ENCODE results near the gene YRDC.

The YRDC gene

DNA sequence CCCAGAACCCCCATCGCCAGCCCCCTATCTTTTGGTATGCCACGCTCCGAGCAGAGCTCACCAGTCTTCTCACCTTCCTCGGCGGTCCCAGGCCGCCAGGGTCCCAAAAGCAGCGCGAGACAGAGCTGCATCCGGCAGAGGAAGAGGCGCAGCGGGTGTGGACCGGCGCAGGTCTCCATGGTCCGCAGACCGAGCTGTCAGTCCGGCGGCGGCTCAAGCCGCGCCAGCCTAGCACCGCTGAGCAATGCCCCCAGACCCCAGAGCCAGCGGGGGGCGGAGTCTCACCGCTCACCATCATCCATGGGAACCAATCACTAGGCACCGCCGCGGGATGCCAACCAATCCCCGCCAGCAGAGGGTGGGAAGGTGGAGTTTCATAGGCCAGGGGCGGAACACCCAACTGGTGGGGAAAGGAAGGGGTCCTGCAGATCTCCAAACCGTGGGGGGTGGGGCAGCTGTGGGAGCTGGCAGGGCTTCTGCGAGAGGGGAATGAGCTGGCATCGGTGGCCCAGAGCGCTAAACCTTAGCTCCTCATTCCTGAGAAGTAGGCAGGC lies 43.0 kb downstream of the YRDC start, which contains the start of gene EPHA10:
Gene EPHA10, minus strand, starts transcription at position 233 of the 554 bp plus-strand sequence. Its CDS starts 54 bp downstream, at position 179.
- Histone ChIP-seq H3K4me1 (ENCODE audit: control insufficient read depth in 1 of 2, insufficient read depth in 2 of 2, low read length in 2 of 2) (no peaks in the 10 kb centered on the region), H3K4me3 (ENCODE audit: low read depth in 1 of 2, low read length in 2 of 2) (no peak within 1 kb of the TSS), H3K9me3 (ENCODE audit: control insufficient read depth in 1 of 2, low read length in 2 of 2) (no peaks in the 10 kb centered on the region), H3K27ac (ENCODE audit: low read length) (no peak within 1 kb of the TSS), H3K27me3 (ENCODE audit: low read depth, low read length) (peaks cover 48% of the 10 kb centered on the region), H3K36me3 (ENCODE audit: control insufficient read depth in 1 of 2, insufficient read depth in 2 of 2, low read length in 2 of 2) (no peaks in the 10 kb centered on the region)

DNA sequence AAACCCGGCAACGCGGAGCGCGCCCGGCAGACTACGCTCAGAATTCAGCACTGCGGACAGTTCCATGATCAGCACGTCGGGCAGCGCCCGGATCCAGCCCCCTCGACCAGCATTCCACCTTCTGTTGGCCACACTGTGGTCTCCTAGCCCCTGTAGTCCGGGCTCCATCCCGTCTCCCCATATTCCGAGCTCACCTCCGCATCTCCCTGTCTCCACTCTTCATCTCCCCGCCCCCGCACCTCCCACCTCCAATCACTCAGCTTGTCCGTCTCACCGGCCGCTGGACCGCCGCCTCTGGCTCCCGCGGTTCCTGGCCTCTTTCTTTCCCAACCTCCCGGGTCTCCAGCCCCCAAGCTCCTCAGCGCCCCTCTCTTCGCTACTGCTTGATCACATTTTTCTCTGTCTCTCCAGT lies 43.6 kb downstream of the YRDC start:
- no peak overlapping the region for H3K4me3 ChIP-seq (ENCODE audit: low read depth in 1 of 2, low read length in 2 of 2)

DNA sequence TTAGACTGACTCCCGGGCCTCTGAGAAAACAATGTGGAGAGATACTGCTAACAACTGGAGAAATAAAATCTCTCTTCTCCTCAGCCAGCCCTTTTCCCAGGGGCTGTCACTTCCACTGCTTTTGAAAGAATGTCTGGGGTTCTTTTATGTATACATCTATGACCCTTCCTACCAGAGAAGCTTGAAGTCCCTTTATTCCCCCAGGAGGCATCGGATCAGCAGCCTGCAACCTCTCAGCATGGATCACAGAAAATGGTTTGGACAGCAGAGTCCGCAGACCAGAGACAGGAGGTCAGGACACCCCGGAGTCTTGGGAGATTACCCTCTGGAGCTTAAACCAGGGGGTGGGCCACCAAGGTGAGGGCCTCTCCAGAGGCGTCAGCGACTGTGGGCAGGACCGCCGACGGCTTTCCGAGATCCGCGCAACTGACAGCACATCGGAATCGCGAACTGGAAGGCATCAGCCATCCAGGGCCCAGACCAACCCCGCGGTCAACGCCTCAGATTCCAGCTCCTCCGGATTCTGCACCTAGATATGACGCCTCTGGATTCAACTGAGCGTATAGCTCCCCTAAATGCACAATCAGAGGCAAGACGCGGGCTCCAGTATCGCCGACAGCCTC lies 44.1 kb downstream of the YRDC start:
- Histone ChIP-seq H3K27ac (ENCODE audit: low read length) (no peak overlapping the region), H3K36me3 (ENCODE audit: control insufficient read depth in 1 of 2, insufficient read depth in 2 of 2, low read length in 2 of 2) (no peaks in the 10 kb centered on the region), H3K4me1 (ENCODE audit: control insufficient read depth in 1 of 2, insufficient read depth in 2 of 2, low read length in 2 of 2) (no peaks in the 10 kb centered on the region), H3K27me3 (ENCODE audit: low read depth, low read length) (peaks cover 48% of the 10 kb centered on the region), H3K9me3 (ENCODE audit: control insufficient read depth in 1 of 2, low read length in 2 of 2) (no peaks in the 10 kb centered on the region), H3K4me3 (ENCODE audit: low read depth in 1 of 2, low read length in 2 of 2) (no peak overlapping the region)

More for the DNA sequence above, 43.6 kb downstream of the YRDC start:
- Histone ChIP-seq H3K36me3 (ENCODE audit: control insufficient read depth in 1 of 2, insufficient read depth in 2 of 2, low read length in 2 of 2) (no peaks in the 10 kb centered on the region), H3K9me3 (ENCODE audit: control insufficient read depth in 1 of 2, low read length in 2 of 2) (no peaks in the 10 kb centered on the region), H3K27ac (ENCODE audit: low read length) (no peak overlapping the region), H3K4me1 (ENCODE audit: control insufficient read depth in 1 of 2, insufficient read depth in 2 of 2, low read length in 2 of 2) (no peaks in the 10 kb centered on the region), H3K27me3 (ENCODE audit: low read depth, low read length) (peaks cover 48% of the 10 kb centered on the region)

DNA sequence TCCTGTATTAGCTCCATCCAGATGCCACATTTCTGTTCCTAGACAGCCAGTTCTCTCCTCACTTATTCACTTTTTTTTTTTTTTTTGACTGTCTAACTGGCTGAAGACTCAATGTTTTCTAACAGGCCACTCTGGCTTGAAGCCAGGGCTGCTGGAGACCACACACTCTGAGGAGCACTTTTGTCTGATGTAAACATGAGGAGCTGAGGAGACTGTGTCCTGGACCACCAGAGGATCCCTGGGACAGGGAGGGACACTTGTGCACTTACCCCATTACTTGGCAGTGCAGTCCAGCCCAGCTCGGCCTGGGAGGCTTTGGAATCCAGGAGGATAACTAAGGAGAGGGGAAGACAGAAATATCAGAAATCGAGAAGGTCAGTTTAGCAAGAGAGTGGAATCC lies 45.5 kb downstream of the YRDC start:
- Histone ChIP-seq H3K36me3 (ENCODE audit: control insufficient read depth in 1 of 2, insufficient read depth in 2 of 2, low read length in 2 of 2) (no peaks in the 10 kb centered on the region), H3K4me3 (ENCODE audit: low read depth in 1 of 2, low read length in 2 of 2) (no peak overlapping the region), H3K4me1 (ENCODE audit: control insufficient read depth in 1 of 2, insufficient read depth in 2 of 2, low read length in 2 of 2) (no peaks in the 10 kb centered on the region), H3K27ac (ENCODE audit: low read length) (no peak overlapping the region), H3K27me3 (ENCODE audit: low read depth, low read length) (peaks cover 48% of the 10 kb centered on the region), H3K9me3 (ENCODE audit: control insufficient read depth in 1 of 2, low read length in 2 of 2) (no peaks in the 10 kb centered on the region)

DNA sequence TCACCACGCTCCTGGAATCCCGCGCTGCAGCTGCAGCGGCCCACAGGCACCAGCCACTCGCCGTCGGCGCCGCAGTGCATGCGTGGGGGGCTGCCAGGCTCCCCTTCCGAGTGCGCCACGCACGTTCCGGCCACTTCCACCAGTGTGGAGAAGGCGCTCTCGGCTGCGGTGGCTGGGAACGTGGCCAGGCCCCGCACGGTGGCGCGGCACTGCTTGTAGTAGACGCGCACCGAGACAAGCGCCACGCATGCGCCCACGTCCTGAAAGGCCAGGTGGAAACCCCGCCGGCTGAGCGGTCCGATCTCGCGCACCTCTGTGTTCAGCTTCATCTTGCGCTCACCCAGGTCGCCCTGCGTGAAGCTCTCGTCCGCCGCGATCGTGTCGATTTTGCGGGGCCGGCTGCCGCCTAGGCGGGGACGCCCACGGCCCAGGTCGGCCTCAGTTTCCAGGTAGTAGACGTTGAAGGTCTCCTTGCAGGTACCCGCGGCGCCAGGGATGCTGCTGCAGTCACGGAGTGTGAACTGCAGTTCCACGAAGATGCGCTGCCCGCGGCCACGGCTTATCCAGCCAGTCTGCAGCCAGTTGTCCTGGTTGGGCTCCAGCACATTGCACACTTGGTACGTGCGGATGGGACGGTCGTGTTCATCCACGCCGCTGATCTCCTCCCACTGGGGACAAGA lies 46.5 kb downstream of the YRDC start:
- H3K27ac ChIP-seq (ENCODE audit: low read length) = no peak overlapping the region
- no peaks in the 10 kb centered on the region for H3K36me3 ChIP-seq (ENCODE audit: control insufficient read depth in 1 of 2, insufficient read depth in 2 of 2, low read length in 2 of 2)
- no peaks in the 10 kb centered on the region for H3K9me3 ChIP-seq (ENCODE audit: control insufficient read depth in 1 of 2, low read length in 2 of 2)
- peaks cover 43% of the 10 kb centered on the region for H3K27me3 ChIP-seq (ENCODE audit: low read depth, low read length)
- no peaks in the 10 kb centered on the region for H3K4me1 ChIP-seq (ENCODE audit: control insufficient read depth in 1 of 2, insufficient read depth in 2 of 2, low read length in 2 of 2)
- H3K4me3 ChIP-seq (ENCODE audit: low read depth in 1 of 2, low read length in 2 of 2) = no peak overlapping the region

DNA sequence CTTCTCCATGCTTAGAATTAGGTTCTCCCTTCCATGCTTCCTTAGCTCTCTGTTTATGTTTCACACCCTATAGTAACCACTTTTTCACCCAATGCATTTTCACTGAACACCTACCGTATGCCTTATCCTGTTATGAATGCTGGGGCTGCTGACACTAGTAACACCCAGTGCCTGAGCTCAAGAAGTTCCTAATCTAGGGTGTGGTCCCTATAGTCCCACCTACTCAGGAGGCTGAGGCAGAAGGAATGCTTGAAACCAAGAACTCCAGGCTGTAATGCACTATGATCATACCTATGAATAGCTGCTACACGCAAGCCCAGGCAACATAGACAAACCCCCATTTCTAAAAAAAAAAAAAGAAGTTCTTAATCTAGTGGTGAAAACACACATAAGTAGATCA lies 48.6 kb downstream of the YRDC start:
- Histone ChIP-seq H3K4me3 (ENCODE audit: low read depth in 1 of 2, low read length in 2 of 2) (no peak overlapping the region), H3K9me3 (ENCODE audit: control insufficient read depth in 1 of 2, low read length in 2 of 2) (no peaks in the 10 kb centered on the region), H3K36me3 (ENCODE audit: control insufficient read depth in 1 of 2, insufficient read depth in 2 of 2, low read length in 2 of 2) (no peaks in the 10 kb centered on the region), H3K4me1 (ENCODE audit: control insufficient read depth in 1 of 2, insufficient read depth in 2 of 2, low read length in 2 of 2) (no peaks in the 10 kb centered on the region), H3K27me3 (ENCODE audit: low read depth, low read length) (peaks cover 28% of the 10 kb centered on the region), H3K27ac (ENCODE audit: low read length) (no peak overlapping the region)

DNA sequence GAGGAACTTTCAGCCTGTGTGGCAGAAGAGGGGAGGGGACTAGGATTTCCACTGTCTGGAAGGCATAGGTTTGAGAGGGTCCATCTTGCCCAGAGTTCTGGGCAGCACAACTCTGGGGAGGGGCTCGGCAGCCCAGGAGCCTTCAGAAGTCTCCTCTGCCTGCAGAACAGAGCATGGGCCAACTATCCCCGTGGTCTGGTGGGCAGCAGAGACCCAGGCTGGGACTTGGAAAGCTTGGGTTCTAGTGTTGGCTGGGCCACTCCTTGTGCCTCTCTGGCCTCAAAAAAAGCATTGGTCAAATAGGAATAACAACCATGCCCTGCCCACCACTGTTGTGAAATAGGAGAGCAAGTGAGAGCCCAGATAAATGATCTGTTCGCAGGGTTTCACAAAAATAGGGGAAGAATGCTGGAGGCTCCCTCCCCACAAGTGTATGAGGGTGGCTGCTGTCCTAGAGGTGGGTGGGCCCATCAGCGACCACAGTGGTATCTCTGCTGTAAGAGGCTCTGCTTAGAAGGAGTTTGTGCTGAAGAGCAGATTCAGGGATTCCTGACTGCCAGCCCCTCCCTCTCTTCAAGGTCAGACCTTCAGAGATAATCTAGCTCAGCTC lies 52.0 kb downstream of the YRDC start:
- Histone ChIP-seq H3K27me3 (ENCODE audit: low read depth, low read length) (peaks cover 21% of the 10 kb centered on the region), H3K27ac (ENCODE audit: low read length) (no peak overlapping the region)

DNA sequence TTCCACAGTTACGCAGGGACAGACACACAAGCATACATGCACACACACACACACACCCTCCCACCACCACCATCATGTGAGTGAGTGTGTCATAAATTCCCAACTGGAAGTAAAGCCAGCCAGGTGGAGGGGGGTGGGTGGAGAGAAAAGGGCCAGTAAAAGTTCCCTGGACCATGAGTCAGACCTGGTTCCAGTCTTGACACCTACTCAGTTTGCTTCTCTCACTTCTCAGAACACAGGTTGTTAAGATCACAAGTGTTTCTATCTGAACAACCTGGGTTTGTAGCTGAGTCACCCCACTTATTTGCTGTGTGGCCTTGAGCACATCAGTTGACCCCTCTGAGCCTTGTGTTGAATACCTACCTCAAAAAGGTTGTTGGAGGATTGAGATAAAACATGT lies 52.7 kb downstream of the YRDC start:
- H3K4me3 ChIP-seq (ENCODE audit: low read depth in 1 of 2, low read length in 2 of 2) = no peak overlapping the region
- no peaks in the 10 kb centered on the region for H3K4me1 ChIP-seq (ENCODE audit: control insufficient read depth in 1 of 2, insufficient read depth in 2 of 2, low read length in 2 of 2)
- H3K36me3 ChIP-seq (ENCODE audit: control insufficient read depth in 1 of 2, insufficient read depth in 2 of 2, low read length in 2 of 2) = no peaks in the 10 kb centered on the region
- H3K27ac ChIP-seq (ENCODE audit: low read length) = no peak overlapping the region
- peaks cover 21% of the 10 kb centered on the region for H3K27me3 ChIP-seq (ENCODE audit: low read depth, low read length)
- H3K9me3 ChIP-seq (ENCODE audit: control insufficient read depth in 1 of 2, low read length in 2 of 2) = no peaks in the 10 kb centered on the region

More for the DNA sequence above, 52.0 kb downstream of the YRDC start:
- no peaks in the 10 kb centered on the region for H3K9me3 ChIP-seq (ENCODE audit: control insufficient read depth in 1 of 2, low read length in 2 of 2)
- H3K4me3 ChIP-seq (ENCODE audit: low read depth in 1 of 2, low read length in 2 of 2) = no peak overlapping the region
- no peaks in the 10 kb centered on the region for H3K4me1 ChIP-seq (ENCODE audit: control insufficient read depth in 1 of 2, insufficient read depth in 2 of 2, low read length in 2 of 2)
- no peaks in the 10 kb centered on the region for H3K36me3 ChIP-seq (ENCODE audit: control insufficient read depth in 1 of 2, insufficient read depth in 2 of 2, low read length in 2 of 2)

DNA sequence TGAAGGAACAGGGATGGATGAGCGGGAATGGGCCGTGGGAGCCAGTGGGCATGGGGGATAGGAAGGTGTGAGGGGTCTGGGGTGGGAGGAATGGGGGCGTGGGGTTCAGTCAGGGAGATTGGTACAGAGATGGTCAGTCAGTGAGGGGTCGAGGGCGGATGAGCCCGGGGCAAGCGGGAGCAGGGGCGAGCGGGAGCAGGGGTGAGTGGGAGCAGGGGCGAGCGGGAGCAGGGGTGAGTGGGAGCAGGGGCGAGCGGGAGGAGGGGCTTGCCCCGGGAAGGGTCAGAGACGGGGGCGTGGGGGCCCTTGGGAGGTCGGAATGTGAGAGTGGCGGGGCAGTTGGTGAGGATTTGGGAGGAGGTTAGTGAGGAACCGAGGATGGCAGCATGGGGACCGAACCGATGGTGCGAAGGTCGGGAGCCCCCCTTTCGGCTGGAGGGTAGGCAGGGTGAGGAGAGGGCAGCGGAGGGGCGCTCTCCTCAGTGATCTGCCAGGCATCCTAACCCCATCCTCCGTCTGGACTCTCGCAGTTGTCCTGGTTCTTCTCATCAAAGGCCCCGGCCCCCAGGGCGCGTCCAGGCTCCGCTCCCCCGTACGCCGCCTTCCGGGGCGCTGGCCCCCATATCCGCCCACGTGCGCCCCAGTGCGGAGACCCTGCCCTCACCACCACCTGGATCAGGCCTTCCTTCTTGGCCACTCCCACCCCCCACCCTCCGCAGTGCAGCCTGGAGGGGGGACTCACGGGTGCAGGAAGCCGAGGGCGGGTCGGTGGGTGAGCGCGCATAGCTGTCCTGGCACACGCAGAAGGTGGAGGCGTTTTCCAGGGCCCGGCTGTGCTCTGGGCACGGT lies 54.3 kb downstream of the YRDC start:
- H3K4me3 ChIP-seq (ENCODE audit: low read depth in 1 of 2, low read length in 2 of 2) = no peak overlapping the region
- H3K9me3 ChIP-seq (ENCODE audit: control insufficient read depth in 1 of 2, low read length in 2 of 2) = no peaks in the 10 kb centered on the region
- H3K27ac ChIP-seq (ENCODE audit: low read length) = no peak overlapping the region
- no peaks in the 10 kb centered on the region for H3K4me1 ChIP-seq (ENCODE audit: control insufficient read depth in 1 of 2, insufficient read depth in 2 of 2, low read length in 2 of 2)
- peaks cover 21% of the 10 kb centered on the region for H3K27me3 ChIP-seq (ENCODE audit: low read depth, low read length)
- H3K36me3 ChIP-seq (ENCODE audit: control insufficient read depth in 1 of 2, insufficient read depth in 2 of 2, low read length in 2 of 2) = no peaks in the 10 kb centered on the region

Data from muscle layer of duodenum (tissue), 2 donors.